Fibroblast of the aortic adventitia (primary cell): ENCODE data around the gene ASTL. TPM values are rescaled to one million over a fixed set of nuclear protein-coding genes. Genes with fewer than 3 reads are reported as not detected.
"Not testable (repeated sequence)": the region's sequence is repeated elsewhere in the genome, so short reads cannot be mapped to it uniquely, and the experiment has no call there.

Experiments used
- DNase-seq: peaks from one replicate; pipeline ENCODE4 v3.0.0-alpha.2; 2010; ENCODE audit warnings: low read depth
- H3K4me3 ChIP-seq: 2 replicates; pipeline ENCODE4 v1.5.1; 2011; ENCODE audit warnings: low read depth, mild to moderate bottlenecking, control low read depth, low read length, moderate library complexity
- total RNA-seq: library from RNA; depleted of rRNA; stranded (reverse); fragments of >200 nt; gene quantifications from 2 replicates; pipeline ENCODE4 v1.2.3, GENCODE V29; 2012; ENCODE audit warnings: low replicate concordance
- TF ChIP-seq, protein P1 (sequence below): IDR thresholded peaks from 2 replicates; pipeline ENCODE4 v1.5.1; 2011; ENCODE audit warnings: mild to moderate bottlenecking, low read length, control low read depth, inconsistent platforms; ENCODE audit not compliant: insufficient read depth

Gene ASTL
- total RNA-seq, 1 donor = not detected

DNA sequence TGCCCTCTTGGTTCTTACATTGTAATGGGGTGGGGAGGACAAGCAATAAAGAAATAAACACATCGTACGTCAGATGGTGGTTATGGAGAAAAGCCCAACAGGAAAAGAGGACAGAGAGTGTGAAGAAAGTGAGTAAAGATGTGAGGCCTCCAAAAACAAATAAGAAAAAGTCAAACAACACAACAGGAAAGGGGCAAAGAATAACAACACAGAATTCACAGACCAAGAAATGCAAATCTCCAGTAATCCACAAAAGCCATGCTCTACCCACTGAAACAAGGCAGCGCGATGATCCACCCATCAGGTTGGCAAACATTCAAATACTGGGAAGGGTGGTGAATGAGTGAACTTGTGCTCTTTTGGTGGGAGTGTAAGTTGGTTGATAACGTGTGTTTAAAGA, 23.6 kb upstream of the ASTL start:
- TF ChIP-seq, protein P1, sequence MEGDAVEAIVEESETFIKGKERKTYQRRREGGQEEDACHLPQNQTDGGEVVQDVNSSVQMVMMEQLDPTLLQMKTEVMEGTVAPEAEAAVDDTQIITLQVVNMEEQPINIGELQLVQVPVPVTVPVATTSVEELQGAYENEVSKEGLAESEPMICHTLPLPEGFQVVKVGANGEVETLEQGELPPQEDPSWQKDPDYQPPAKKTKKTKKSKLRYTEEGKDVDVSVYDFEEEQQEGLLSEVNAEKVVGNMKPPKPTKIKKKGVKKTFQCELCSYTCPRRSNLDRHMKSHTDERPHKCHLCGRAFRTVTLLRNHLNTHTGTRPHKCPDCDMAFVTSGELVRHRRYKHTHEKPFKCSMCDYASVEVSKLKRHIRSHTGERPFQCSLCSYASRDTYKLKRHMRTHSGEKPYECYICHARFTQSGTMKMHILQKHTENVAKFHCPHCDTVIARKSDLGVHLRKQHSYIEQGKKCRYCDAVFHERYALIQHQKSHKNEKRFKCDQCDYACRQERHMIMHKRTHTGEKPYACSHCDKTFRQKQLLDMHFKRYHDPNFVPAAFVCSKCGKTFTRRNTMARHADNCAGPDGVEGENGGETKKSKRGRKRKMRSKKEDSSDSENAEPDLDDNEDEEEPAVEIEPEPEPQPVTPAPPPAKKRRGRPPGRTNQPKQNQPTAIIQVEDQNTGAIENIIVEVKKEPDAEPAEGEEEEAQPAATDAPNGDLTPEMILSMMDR = no peak
- DNase-seq = no peak

DNA sequence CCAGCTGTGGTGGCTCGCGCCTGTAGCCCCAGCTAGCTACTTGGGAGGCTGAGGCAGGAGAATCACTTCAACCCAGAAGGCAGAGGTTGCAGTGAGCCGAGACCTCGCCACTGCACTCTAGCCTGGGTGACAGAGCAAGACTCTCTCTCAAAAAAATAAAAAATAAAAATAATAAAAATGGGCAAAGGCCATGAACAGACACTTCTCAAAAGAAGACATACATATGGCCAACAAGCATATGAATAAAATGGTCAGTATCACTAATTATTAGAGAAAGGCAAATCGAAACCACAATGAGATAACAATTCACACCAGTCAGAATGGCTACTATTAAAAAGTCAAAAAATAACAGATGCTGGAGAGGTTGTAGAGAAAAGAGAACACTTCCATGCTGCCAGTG, 22.1 kb upstream of the ASTL start:
- not testable (repeated sequence) for H3K4me3 ChIP-seq, DNase-seq

More for the DNA sequence above, 23.6 kb upstream of the ASTL start:
- no peak overlapping the region for H3K4me3 ChIP-seq

DNA sequence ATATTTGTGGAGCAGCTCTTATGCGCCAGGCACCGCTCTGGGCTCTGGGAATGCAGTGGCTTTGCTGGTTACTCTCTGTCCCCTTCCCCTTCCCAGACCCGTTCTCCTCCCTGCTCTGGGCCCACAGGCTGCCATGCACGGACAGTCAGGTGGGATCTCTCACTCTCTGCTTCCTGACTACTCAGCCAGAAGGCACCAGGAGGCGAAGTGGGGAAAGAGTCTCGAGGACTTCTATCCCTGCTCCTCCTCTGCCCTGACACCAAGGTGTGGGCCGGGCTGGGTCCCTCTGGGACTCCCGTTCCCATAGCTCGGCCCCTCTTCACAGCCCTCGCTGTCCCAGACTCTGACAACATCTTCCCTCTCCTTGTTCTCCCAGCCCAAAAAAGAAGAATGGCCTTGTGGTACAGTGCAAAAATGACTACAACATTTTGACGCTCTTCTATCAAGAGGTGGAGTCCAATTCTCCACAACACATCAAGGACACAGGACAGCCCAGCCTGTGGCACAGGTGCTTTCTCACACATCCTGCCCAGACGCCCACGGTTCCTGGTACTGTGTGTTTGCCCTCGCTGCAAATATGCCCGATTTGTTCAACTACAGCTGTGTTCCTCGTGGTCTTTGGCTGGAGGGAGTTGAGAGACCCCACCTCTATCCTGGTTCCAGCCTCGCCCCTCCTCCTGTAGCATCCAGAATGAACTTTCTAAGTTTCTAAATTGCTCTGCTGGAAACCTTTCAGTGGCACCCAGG, 21.0 kb upstream of the ASTL start:
- H3K4me3 ChIP-seq = no peak overlapping the region
- no peak for DNase-seq
- TF ChIP-seq, protein P1 = no peak

DNA sequence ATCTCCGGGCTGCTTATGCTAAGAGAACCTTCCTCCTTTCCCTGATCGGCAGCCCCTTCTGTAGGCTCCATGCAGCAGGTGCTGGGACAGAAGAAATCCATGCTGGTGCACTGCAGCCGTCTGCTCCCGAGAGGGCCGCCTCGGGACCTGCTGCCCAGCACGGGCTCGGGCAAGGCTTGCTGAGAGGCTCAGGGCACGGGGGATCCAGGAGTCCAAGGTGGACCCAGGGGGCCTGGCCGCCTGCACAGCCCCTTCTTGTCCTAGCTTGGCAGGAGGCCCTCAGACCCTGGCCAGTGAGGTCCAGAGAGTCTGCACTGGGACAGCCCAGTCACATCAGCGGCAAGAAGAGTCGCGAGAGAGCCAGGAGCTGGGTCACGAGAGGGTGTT, 20.2 kb upstream of the ASTL start:
- no peak for DNase-seq
- TF ChIP-seq, protein P1 = no peak

DNA sequence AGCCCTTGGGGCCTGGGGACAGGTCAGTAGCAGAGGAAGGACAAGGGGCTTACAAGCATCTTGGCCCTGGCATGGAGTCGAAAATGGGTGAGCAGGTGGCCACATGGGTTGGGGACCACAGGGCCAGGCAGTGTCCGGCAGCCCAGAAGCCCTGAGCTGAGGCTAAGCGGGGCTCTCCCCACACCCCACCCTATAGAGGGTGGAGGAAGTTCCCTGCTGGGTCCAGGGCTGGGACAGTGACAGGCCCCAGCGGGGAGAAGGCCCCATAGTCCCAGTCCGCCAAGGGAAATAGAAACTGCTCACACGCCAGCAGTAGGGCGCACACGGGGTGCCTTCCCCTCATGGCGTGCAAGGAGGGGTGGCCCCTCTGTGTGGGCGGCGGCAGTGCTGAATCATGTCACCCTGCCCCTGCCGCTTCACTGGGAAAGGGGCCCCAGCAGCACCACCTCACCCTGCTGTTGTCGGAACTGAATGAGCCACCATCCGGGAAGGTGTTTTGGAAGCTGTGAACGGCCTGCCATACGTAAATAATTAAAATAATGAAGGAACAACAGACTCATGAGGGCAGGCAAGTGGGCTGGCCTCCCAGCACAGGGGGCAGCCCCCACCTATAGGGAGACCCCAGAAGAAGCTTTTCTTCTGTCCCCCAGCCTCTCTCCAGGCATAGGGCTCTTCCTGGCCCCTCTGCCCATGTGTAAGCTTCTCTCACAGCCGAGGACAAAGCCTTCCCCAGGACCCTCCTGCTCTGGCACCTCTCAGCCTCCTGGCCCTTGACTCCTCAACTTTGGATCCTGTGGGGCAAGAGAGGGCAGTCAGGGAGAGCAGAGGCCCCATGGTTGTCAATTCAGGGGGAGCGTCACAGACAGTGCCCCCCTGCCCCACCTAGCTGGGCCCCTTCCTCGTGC, 19.6 kb upstream of the ASTL start:
- H3K4me3 ChIP-seq = no peak overlapping the region
- no peak for DNase-seq
- TF ChIP-seq, protein P1 = no peak

More for the DNA sequence above, 20.2 kb upstream of the ASTL start:
- no peak overlapping the region for H3K4me3 ChIP-seq

DNA sequence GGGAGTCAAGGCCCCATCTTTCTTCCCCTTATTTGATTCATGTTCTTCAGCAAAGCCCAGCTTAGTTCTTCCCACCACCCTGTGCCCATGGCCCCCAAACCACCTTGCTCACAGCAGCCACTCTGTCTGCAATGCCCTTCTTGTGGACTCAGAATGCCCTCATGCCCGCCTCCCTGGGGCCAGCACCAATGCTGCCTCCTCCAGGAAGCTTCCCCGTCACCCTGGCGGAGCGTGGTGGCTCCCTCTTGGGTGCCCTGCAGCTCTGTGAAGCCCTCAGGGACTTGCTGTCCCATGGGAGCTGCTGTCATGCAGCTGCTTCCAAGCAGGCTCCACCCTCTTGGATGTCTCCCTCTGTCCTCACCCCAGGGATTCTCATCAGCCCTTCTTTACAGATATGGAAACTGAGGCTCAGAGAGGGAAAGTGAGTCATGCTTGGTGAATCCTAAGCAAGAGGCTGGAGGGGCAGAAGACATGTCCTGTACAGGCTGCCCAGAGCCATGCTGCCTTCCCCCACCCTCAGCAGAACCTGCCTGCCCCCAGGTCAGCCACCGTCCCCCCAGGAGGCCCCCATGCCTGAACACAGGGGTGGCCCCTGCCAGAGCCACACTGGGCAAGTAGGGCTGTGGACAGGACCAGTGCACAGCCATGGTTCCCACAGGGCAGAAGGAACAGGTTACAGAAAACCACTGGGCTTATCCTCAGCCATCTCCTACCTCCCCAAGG, 18.8 kb upstream of the ASTL start:
- DNase-seq = no peak
- TF ChIP-seq, protein P1 = no peak
- H3K4me3 ChIP-seq = no peak overlapping the region
